H9 (cell line): Measurements from ENCODE around the gene HEXA. TPM values are rescaled to one million over a fixed set of nuclear protein-coding genes. Genes with fewer than 3 reads are reported as not detected.

Experiments
- DNase-seq: peaks from one replicate; pipeline ENCODE4 v3.0.0-alpha.2; 2017
- H2AFZ ChIP-seq: one replicate; pipeline ENCODE4 v1.6.1; 2013; ENCODE audit warnings: mild to moderate bottlenecking, low read length, control low read depth, moderate library complexity
- H2AK5ac ChIP-seq: 2 replicates; pipeline ENCODE4 v1.6.1; 2013; ENCODE audit warnings: low read length, control low read depth, mixed read lengths; ENCODE audit not compliant: insufficient read length
- H2BK120ac ChIP-seq: one replicate; pipeline ENCODE4 v1.6.1; 2013; ENCODE audit warnings: low read depth, mild to moderate bottlenecking, low read length, control low read depth, inconsistent platforms; ENCODE audit not compliant: poor library complexity, severe bottlenecking
- H2BK12ac ChIP-seq: 2 replicates; pipeline ENCODE4 v1.6.1; 2013; ENCODE audit warnings: low read length, control low read depth, mixed read lengths, low read depth; ENCODE audit not compliant: insufficient read length
- H2BK15ac ChIP-seq: 2 replicates; pipeline ENCODE4 v1.6.1; 2013; ENCODE audit warnings: low read depth, low read length, control low read depth
- H2BK20ac ChIP-seq: one replicate; pipeline ENCODE4 v1.6.1; 2013; ENCODE audit warnings: low read depth, mild to moderate bottlenecking, low read length, control low read depth, inconsistent platforms; ENCODE audit not compliant: poor library complexity, severe bottlenecking
- H2BK5ac ChIP-seq: 2 replicates; pipeline ENCODE4 v1.6.1; 2013; ENCODE audit warnings: low read length, control low read depth, mixed read lengths; ENCODE audit not compliant: insufficient read length
- H3K14ac ChIP-seq: 2 replicates; pipeline ENCODE4 v1.6.1; 2013; ENCODE audit warnings: low read length, control low read depth; ENCODE audit not compliant: insufficient read depth
- H3K18ac ChIP-seq: 2 replicates; pipeline ENCODE4 v1.6.1; 2013; ENCODE audit warnings: low read depth, mild to moderate bottlenecking, mixed read lengths, low read length, control low read depth; ENCODE audit not compliant: insufficient read length
- H3K23ac ChIP-seq: 2 replicates; pipeline ENCODE4 v1.6.1; 2013; ENCODE audit warnings: low read length, control low read depth, mixed read lengths, low read depth; ENCODE audit not compliant: insufficient read length
- H3K23me2 ChIP-seq: 2 replicates; pipeline ENCODE4 v1.6.1; 2013; ENCODE audit warnings: low read depth, mild to moderate bottlenecking, mixed read lengths, low read length, control low read depth; ENCODE audit not compliant: insufficient read length, poor library complexity, severe bottlenecking
- H3K27ac ChIP-seq: 2 replicates; pipeline ENCODE4 v1.5.1; 2013; ENCODE audit warnings: low read length, control low read depth, mixed read lengths, low read depth; ENCODE audit not compliant: insufficient read length
- H3K27me3 ChIP-seq: 2 replicates; pipeline ENCODE4 v1.6.1; 2013; ENCODE audit warnings: low read length, control low read depth, inconsistent platforms; ENCODE audit not compliant: insufficient read depth
- H3K4ac ChIP-seq: 2 replicates; pipeline ENCODE4 v1.6.1; 2013; ENCODE audit warnings: low read depth, mild to moderate bottlenecking, control low read depth, inconsistent platforms, low read length, moderate library complexity
- H3K4me1 ChIP-seq: 2 replicates; pipeline ENCODE4 v1.6.1; 2013; ENCODE audit warnings: low read length, control low read depth, inconsistent platforms; ENCODE audit not compliant: insufficient read depth
- H3K4me2 ChIP-seq: 2 replicates; pipeline ENCODE4 v1.6.1; 2013; ENCODE audit warnings: low read length, control low read depth, mixed read lengths; ENCODE audit not compliant: insufficient read length, insufficient read depth
- H3K56ac ChIP-seq: 2 replicates; pipeline ENCODE4 v1.6.1; 2013; ENCODE audit warnings: low read depth, mild to moderate bottlenecking, mixed read lengths, low read length, control low read depth; ENCODE audit not compliant: insufficient read length
- H3K79me1 ChIP-seq: 2 replicates; pipeline ENCODE4 v1.6.1; 2013; ENCODE audit warnings: low read depth, mild to moderate bottlenecking, moderate library complexity, low read length, control low read depth, inconsistent platforms; ENCODE audit not compliant: insufficient read depth, poor library complexity, severe bottlenecking
- H3K79me2 ChIP-seq: 2 replicates; pipeline ENCODE4 v1.6.1; 2013; ENCODE audit warnings: low read length, control low read depth, inconsistent platforms; ENCODE audit not compliant: insufficient read depth
- H3K9ac ChIP-seq: 2 replicates; pipeline ENCODE4 v1.6.1; 2013; ENCODE audit warnings: low read length, control low read depth, mixed read lengths; ENCODE audit not compliant: insufficient read length; ENCODE audit errors: extremely low read depth
- H3K9me3 ChIP-seq: one replicate; pipeline ENCODE4 v1.6.1; 2013; ENCODE audit warnings: low read depth, low read length, inconsistent platforms; ENCODE audit not compliant: control insufficient read depth
- H3T11ph ChIP-seq: one replicate; pipeline ENCODE4 v1.6.1; 2013; ENCODE audit warnings: mild to moderate bottlenecking, low read length, control low read depth, inconsistent platforms
- H4K20me1 ChIP-seq: one replicate; pipeline ENCODE4 v1.6.1; 2013; ENCODE audit not compliant: control insufficient read depth, insufficient read length, insufficient read depth
- H4K5ac ChIP-seq: 2 replicates; pipeline ENCODE4 v1.6.1; 2013; ENCODE audit warnings: low read depth, mild to moderate bottlenecking, mixed read lengths, low read length, control low read depth; ENCODE audit not compliant: insufficient read length
- H4K8ac ChIP-seq: replicated peaks from 2 replicates; pipeline ENCODE4 v1.6.1; 2013; ENCODE audit warnings: low read length, control low read depth, mixed read lengths, low read depth; ENCODE audit not compliant: insufficient read length
- H4K91ac ChIP-seq: 2 replicates; pipeline ENCODE4 v1.6.1; 2013; ENCODE audit warnings: low read depth, mild to moderate bottlenecking, moderate library complexity, mixed read lengths, low read length, control low read depth; ENCODE audit not compliant: insufficient read length
- H3K27ac Mint-ChIP-seq, 3 experiments: 2 replicates in 2 of 3; 3 replicates in 1 of 3; pipeline ENCODE4 v1.8.0; 2020 to 2021; ENCODE audit warnings: mixed read lengths in 3 of 3, mild to moderate bottlenecking in 1 of 3, moderate library complexity in 1 of 3
- H3K27me3 Mint-ChIP-seq: 2 replicates; pipeline ENCODE4 v1.8.0; 2021; ENCODE audit warnings: low read depth, mild to moderate bottlenecking, moderate library complexity, mixed read lengths
- H3K36me3 Mint-ChIP-seq, 3 experiments: 2 replicates in 2 of 3; 3 replicates in 1 of 3; pipeline ENCODE4 v1.8.0; 2020 to 2021; ENCODE audit warnings: low read depth in 3 of 3, mixed read lengths in 3 of 3; ENCODE audit not compliant: insufficient read depth in 1 of 3
- H3K4me1 Mint-ChIP-seq, 2 experiments: 2 replicates each; pipeline ENCODE4 v1.8.0; 2020; ENCODE audit warnings: mixed read lengths in 2 of 2
- H3K4me3 Mint-ChIP-seq, 2 experiments: 2 replicates in 1 of 2; 3 replicates in 1 of 2; pipeline ENCODE4 v1.8.0; 2020 to 2021; ENCODE audit warnings: mild to moderate bottlenecking in 2 of 2, mixed read lengths in 2 of 2, moderate library complexity in 1 of 2
- H3K9me3 Mint-ChIP-seq, 2 experiments: 2 replicates in 1 of 2; 3 replicates in 1 of 2; pipeline ENCODE4 v1.8.0; 2020; ENCODE audit warnings: mild to moderate bottlenecking in 2 of 2, mixed read lengths in 2 of 2, moderate library complexity in 1 of 2
- CTCF ChIP-seq: fragments of 200-600 bp; sonication (generic); conservative IDR thresholded peaks from 3 replicates; pipeline ENCODE4 v1.8.0; 2021; ENCODE audit warnings: antibody characterized with exemption, mild to moderate bottlenecking
- WGBS: extraction: QIAGEN DNeasy Blood & Tissue Kit; methylation state at CpG from one replicate; pipeline ENCODE4 v1.1.7; 2013; ENCODE audit warnings: missing lambda C conversion rate, low lambda C conversion rate, mixed read lengths; ENCODE audit not compliant: insufficient read length; ENCODE audit errors: extremely low coverage; 5-methylcytosine and 5-hydroxymethylcytosine counted together
- total RNA-seq: library from RNA; stranded (reverse); gene quantifications from 2 replicates; pipeline ENCODE4 v1.2.1, GENCODE V29; 2021

The HEXA gene
- total RNA-seq, 1 experiment from 2014 or later, result 54.7 TPM

GRCh38 chr15:72368899-72369298 lies 6.9 kb downstream of the HEXA start:
- Histone ChIP-seq H3K4ac (no peak overlapping the region), H3K23me2 (no peaks in the 10 kb centered on the region), H4K20me1 (no peaks in the 10 kb centered on the region), H3T11ph (no peak overlapping the region), H2BK15ac (no peak overlapping the region), H3K79me2 (peaks cover 2% of the 10 kb centered on the region; the same call in 1 of the 2 replicates), H3K23ac (no peak overlapping the region), H2BK12ac (no peak overlapping the region), H3K18ac (no peak overlapping the region), H3K79me1 (peaks cover 3% of the 10 kb centered on the region), H3K9ac (no peak overlapping the region), H3K4me1 (no peaks in the 10 kb centered on the region), H3K4me2 (no peak overlapping the region), H4K8ac (no peak overlapping the region), H4K5ac (no peak overlapping the region), H4K91ac (no peak overlapping the region), H2BK5ac (no peak overlapping the region), H3K9me3 (no peaks in the 10 kb centered on the region), H3K56ac (no peak overlapping the region), H2AK5ac (no peak overlapping the region), H3K14ac (no peak overlapping the region), H2BK20ac (no peak overlapping the region), H3K27me3 (no peaks in the 10 kb centered on the region), H2AFZ (no peak overlapping the region), H3K27ac (no peak overlapping the region), H2BK120ac (no peak overlapping the region)
- DNase-seq, result no peak
- Mint-ChIP-seq H3K27ac (no peak overlapping the region), H3K9me3 (no peaks in the 10 kb centered on the region), H3K36me3 (peaks cover 0 to 7% (median 5%) of the 10 kb centered on the region in 3 experiments; a peak in 3 of 7 replicates), H3K4me1 (no peaks in the 10 kb centered on the region), H3K27me3 (no peaks in the 10 kb centered on the region), H3K4me3 (no peak overlapping the region)
- no peak for TF ChIP-seq CTCF
- WGBS, result no CpG with 5 or more reads among the region's 2 CpGs
